ENCODE measurements around the gene MKX. TPM values are rescaled to one million over a fixed set of nuclear protein-coding genes. Genes with fewer than 3 reads are reported as not detected.

Gene MKX
- total RNA-seq, 4 donors from 2014 or later = 19.2 to 35.5 (median 23.7) TPM

GRCh38 chr10:27625452-27626211, 120.0 kb downstream of the MKX start:
- DNase-seq (ENCODE audit: extremely low spot score) = no peak
- H3K4me3 ChIP-seq = no peak overlapping the region
- no peaks in the 10 kb centered on the region for H3K27me3 ChIP-seq
- H3K9me3 ChIP-seq = no peaks in the 10 kb centered on the region
- no peaks in the 10 kb centered on the region for H3K36me3 ChIP-seq
- TF ChIP-seq POLR2AphosphoS5 (IDR thresholded peaks at IDR 0.05) = no peak
- TF ChIP-seq CTCF (IDR thresholded peaks at IDR 0.05) = no peak
- TF ChIP-seq EP300 (IDR thresholded peaks at IDR 0.05) = no peak
- no peak for TF ChIP-seq POLR2A (IDR thresholded peaks at IDR 0.05; ENCODE audit: low read depth)
- 74% methylated on average over 10 of the region's 10 CpGs for WGBS
- H3K27ac ChIP-seq (replicated peaks in 1 of 4) = no peak overlapping the region
- H3K4me1 ChIP-seq = peaks cover 0 to 13% (median 11%) of the 10 kb centered on the region in 4 donors
- intact Hi-C loops (cut with DNase I) = no loop called here

- intact Hi-C loops (cut with DNase I) = no loop called here
- Histone ChIP-seq H3K4me3 (no peak overlapping the region), H3K9me3 (no peaks in the 10 kb centered on the region), H3K27ac (replicated peaks in 1 of 4) (no peak overlapping the region), H3K4me1 (peaks cover 0 to 19% (median 17%) of the 10 kb centered on the region in 4 donors), H3K27me3 (no peaks in the 10 kb centered on the region), H3K36me3 (no peaks in the 10 kb centered on the region)
- WGBS = 86% methylated on average over 9 of the region's 9 CpGs
- TF ChIP-seq POLR2AphosphoS5 (IDR thresholded peaks at IDR 0.05) (no peak), POLR2A (IDR thresholded peaks at IDR 0.05; ENCODE audit: low read depth) (no peak)
- DNase-seq (ENCODE audit: extremely low spot score) = no peak
Measured at GRCh38 chr10:27624941-27625340, 120.7 kb downstream of the MKX start.

Small RNA genes lying within 50 kb of the gene (small RNA-seq; reads per million reads assigned to genes)
- 0 reads per million in 3 donors for gene RN7SKP132

Other genes starting within 250 kb of the MKX start
- 10 to 100 TPM; 37.1 to 51.7 (median 42.6) TPM for gene RAB18, start 241.5 kb downstream of the MKX start, total RNA-seq

Data from esophagus muscularis mucosa (tissue), 4 donors.